Stimulated activated naive CD8-positive, alpha-beta T cell treated with anti-CD3 and anti-CD28 coated beads, Interleukin-15, amount 100 ng/mL, for 72 hours (primary cell): Measurements from ENCODE around the gene SCN1B.
"Not testable (repeated sequence)": the region's sequence is repeated elsewhere in the genome, so short reads cannot be mapped to it uniquely, and the experiment has no call there.

Experiments used
- ATAC-seq: fragments of 150-1000 bp; cut with Tn5 transposase; 2 replicates; pipeline ENCODE4 v1.10.0; 2021; ENCODE audit warnings: mild to moderate bottlenecking, moderate library complexity
- DNase-seq, 2 donors: peaks; one replicate each; pipeline ENCODE4 v3.0.0; 2021 to 2022
- H3K27ac Mint-ChIP-seq, 2 donors: one replicate each; pipeline ENCODE4 v1.8.0; 2022; ENCODE audit warnings: mild to moderate bottlenecking in 2 of 2, mixed read lengths in 2 of 2, moderate library complexity in 2 of 2
- H3K27me3 Mint-ChIP-seq: one replicate; pipeline ENCODE4 v1.8.0; 2022; ENCODE audit warnings: mixed read lengths
- H3K4me1 Mint-ChIP-seq: one replicate; pipeline ENCODE4 v1.8.0; 2022; ENCODE audit warnings: mild to moderate bottlenecking, mixed read lengths
- H3K4me3 Mint-ChIP-seq, 2 donors: one replicate each; pipeline ENCODE4 v1.8.0; 2022; ENCODE audit warnings: mild to moderate bottlenecking in 2 of 2, mixed read lengths in 2 of 2, moderate library complexity in 1 of 2
- H3K9me3 Mint-ChIP-seq, 2 donors: one replicate each; pipeline ENCODE4 v1.8.0; 2022; ENCODE audit warnings: mixed read lengths in 2 of 2

Gene SCN1B

DNA sequence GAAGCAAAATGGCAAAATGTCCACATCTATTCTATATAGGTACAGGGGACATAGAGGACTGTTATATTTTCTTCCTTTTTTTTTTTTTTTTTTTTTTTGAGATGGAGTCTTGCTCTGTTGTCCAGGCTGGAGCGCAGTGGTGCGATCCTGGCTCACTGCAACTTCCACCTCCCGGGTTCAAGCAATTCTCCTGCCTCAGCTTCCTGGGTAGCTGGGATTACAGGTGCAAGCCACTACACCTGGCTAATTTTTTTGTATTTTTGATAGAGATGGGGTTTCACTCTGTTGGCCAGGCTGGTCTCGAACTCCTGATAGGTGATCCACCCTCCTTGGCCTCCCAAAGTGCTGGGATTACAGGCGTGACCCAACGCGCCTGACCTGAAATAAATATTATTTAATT, 32.0 kb upstream of the SCN1B start:
- Mint-ChIP-seq H3K4me1 (peaks cover 74% of the 10 kb centered on the region), H3K4me3 (peak overlapping the region; percentile 67 to 87), H3K27ac (peak overlapping the region; percentile 93 to 98)
- ATAC-seq, H3K9me3 Mint-ChIP-seq, DNase-seq, H3K27me3 Mint-ChIP-seq: not testable (repeated sequence)

DNA sequence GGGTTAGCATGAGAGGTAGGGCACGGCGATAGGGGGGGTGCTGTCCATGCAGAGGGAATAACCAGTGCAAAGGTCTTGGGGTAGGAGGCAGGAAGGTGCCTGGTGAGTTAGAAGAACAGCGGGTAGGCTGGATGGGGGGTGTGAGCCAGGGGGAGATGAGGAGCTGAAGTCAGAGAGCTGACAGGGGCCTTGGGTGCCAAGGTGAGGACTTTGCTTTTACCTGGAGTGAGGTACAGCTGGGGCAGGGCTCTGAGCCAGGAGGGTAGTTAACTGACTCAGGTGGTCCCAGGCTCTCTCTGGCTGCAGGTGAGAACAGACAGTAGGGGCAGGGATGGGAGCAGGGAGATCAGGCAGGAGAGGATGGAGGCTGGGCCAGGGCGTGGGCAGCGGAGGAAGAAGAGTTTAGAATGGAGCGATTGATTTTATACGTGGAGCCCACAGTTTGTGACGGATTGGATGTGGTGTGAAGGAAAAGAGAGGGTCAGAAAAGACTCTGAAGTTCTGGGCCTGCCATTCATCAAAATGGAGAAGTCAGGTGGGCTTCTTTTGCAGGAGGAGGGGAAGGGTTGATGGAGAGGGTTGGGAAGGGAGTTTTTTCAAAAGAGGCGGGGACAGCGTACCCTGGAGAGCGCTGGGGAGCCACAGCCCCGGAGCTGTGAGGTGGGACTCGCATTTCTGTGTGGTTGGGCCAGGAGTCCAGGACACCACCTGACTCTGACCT, 31.3 kb upstream of the SCN1B start:
- Mint-ChIP-seq H3K27ac (peak overlapping the region; percentile 79 to 93), H3K9me3 (no peaks in the 10 kb centered on the region), H3K4me3 (peak overlapping the region; percentile 86 to 87), H3K4me1 (peaks cover 77% of the 10 kb centered on the region), H3K27me3 (no peaks in the 10 kb centered on the region)
- DNase-seq (no peak), ATAC-seq (peak; percentile 3)

DNA sequence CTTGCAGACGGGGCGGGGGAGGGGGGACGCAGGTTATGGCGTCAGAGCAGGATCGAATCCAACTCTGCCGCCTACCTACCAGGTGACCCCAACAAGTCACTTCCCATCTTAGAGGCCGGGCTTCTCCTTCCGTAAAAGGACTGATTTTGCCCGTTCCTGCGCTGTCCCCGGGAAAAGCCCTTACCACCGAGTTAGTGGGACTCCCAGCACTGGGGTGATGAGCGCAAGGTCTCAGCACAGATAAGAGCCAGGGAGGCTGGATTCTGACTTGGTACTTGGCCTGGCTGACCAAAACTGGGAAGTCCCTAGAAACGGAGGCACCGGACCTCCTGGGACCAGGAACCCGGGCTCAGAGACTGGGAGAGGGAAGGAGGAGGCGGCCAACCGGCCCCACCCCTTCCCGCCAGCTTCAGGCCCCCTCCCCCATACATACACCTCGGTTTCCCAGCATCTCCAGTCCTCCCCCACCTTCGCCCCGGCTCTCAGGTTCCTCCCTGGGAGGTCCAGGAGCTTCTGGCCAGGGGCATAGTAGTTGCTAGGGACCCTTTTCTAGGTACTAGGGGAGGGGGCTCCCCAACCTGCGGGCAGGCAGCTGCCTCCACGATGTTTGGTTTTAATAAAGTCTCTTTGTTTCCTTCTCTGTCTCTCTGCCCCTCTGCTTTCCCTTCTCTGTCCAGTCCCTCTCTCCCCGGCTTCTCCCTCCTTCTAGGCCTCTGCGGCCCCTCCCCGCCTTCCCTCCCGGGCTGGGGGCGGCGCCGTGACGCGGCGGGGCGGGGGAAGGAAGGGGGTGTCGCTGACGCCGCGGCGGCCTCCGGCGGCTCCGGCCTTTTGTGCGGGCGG, 30.6 kb upstream of the SCN1B start, which contains the start of gene GRAMD1A:
GRAMD1A (plus strand) TSS at position 826 of the 840 bp plus-strand sequence. CDS start 156 bp downstream, outside the sequence.
- peak; percentile 71 for ATAC-seq
- H3K4me1 Mint-ChIP-seq = peaks cover 77% of the 10 kb centered on the region
- peak within 1 kb of the TSS; percentile 89 to 95 for H3K4me3 Mint-ChIP-seq
- DNase-seq = peak; percentile 63 to 71
- H3K27me3 Mint-ChIP-seq = no peaks in the 10 kb centered on the region
- H3K9me3 Mint-ChIP-seq = no peaks in the 10 kb centered on the region
- H3K27ac Mint-ChIP-seq = peak within 1 kb of the TSS; percentile 96 to 98

DNA sequence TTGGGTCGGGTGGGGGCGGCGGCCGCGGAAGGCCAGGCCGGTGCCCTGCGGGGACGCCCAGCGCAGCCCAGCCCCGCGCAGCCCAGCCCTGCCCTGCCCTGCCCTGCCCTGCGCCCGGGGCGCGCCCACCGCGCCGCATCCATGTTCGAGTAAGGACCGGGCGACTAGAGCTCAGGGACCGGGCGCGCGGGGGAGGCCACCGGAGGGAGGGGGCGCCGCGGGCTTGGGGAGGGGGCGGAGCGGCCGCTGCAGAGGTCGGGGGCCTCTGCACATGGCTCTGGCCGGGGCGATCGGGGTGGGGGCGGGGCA, 30.0 kb upstream of the SCN1B start:
- H3K4me1 Mint-ChIP-seq = peaks cover 82% of the 10 kb centered on the region
- no peaks in the 10 kb centered on the region for H3K27me3 Mint-ChIP-seq
- no peaks in the 10 kb centered on the region for H3K9me3 Mint-ChIP-seq
- peak overlapping the region; percentile 87 to 95 for H3K4me3 Mint-ChIP-seq
- no peak overlapping the region for H3K27ac Mint-ChIP-seq
- ATAC-seq = peak; percentile 42
- no peak for DNase-seq

DNA sequence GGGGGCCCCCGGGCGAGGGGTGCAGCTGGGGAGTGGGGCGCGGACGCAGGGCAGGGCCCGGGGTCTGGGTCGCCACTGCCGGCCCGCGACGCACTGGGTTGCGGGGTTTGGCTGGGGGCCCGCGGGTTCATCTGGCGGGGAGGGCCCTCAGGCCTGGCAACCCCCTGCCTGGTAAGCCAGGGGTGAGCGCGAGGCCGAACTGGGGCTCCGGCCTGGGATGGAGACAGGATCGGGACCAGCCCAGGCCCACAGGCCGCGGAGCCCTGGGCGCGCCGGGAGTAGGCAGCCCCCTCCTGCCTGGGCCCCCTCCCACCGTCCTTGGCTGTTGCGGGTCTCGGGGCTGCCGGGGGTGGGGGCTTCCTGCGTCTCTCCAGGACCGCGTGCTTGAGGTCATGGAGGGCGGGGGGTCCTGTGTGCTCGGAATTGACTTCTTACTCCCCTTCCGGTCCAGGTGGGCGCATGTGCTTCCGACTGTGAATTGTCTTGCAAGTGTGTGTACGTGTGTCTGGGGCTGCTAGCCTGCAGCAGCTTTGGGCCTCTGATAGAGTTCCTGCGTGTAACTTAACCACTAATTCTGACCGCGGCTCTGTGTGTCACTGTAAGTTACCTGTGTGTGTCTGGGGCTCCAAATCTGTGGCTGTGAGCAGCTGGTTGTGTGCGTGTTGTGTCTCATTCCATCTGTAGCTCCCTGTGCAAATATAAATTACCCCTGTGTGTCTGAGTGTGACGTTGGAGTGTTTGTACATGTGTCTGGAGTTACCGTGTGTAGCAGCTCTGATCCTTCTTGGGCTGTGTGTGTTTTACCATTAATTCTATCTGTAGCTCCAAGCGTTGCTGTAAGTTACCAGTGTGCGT, 29.4 kb upstream of the SCN1B start:
- Mint-ChIP-seq H3K4me3 (peak overlapping the region; percentile 89 to 95), H3K27ac (peak overlapping the region; percentile 96 to 98), H3K4me1 (peaks cover 85% of the 10 kb centered on the region), H3K27me3 (no peaks in the 10 kb centered on the region), H3K9me3 (no peaks in the 10 kb centered on the region)
- DNase-seq (peak in 1 of 2 donors; percentile 63), ATAC-seq (peak; percentile 60)

DNA sequence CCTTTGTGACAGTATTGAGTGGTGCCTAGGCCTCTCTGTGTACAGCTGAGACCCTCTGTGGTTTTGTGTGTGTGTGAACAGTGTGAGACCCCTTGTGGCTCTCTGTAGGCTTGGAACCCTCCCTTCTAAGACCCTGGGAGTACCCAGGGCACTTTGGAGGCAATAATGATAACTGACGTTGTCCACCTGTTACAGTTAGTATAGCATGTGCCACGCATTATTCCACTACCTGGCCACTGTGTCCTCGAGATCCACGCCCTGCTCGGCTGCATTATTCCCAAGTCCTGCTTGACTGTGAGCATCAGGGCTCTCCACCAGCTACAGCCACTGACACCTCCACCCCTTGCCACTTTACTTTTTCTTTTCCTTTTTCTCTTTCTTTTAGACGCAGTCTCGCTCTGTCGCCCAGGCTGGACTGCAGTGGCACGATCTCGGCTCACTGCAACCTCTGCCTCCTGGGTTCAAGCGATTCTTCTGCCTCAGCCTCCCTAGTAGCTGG, 28.2 kb upstream of the SCN1B start:
- ATAC-seq = no peak
- Mint-ChIP-seq H3K27ac (peak overlapping the region; percentile 58 to 89), H3K4me3 (peak overlapping the region; percentile 89 to 95), H3K9me3 (no peaks in the 10 kb centered on the region), H3K4me1 (peaks cover 85% of the 10 kb centered on the region), H3K27me3 (no peaks in the 10 kb centered on the region)
- no peak for DNase-seq

DNA sequence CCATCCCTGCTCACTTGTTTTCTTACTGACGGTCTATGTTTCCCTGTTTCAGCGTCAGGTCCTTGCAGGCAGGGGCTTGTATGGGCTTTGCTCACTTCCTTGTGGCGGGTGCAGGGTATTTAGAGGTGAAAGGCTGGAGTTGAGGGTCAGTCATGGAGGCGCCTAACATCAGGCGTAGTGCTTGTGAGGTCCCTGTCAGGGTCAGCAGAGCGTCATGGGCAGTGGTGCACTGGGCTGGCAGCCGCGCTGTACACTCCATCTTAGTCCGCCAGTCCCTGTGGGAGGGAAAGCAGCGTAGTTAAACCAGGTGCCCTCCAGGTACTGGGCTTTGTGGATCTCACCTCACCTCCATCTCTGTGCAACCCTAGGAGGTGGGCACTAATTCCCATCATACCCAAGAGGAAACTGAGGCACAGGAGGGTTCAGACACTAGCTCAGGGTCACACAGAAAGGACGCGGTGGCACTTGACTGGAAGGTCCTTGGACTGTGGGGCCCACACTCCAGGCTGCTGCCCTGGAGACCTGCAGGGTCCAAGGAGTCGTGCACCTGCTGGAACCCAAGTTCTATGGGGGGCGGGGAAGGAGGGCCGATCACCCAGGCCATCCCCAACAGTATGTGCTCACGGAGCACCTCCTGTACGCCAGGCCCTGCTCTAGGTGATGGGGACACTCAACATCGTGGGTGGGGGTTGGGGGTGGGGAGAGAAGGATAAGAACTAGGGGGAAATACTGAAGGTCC, 25.6 kb upstream of the SCN1B start:
- H3K27me3 Mint-ChIP-seq = no peaks in the 10 kb centered on the region
- no peaks in the 10 kb centered on the region for H3K9me3 Mint-ChIP-seq
- DNase-seq = no peak
- H3K27ac Mint-ChIP-seq = peak overlapping the region; percentile 50 to 76
- ATAC-seq = no peak
- H3K4me3 Mint-ChIP-seq = peak overlapping the region in 1 of 2 donors; percentile 24
- peaks cover 76% of the 10 kb centered on the region for H3K4me1 Mint-ChIP-seq

DNA sequence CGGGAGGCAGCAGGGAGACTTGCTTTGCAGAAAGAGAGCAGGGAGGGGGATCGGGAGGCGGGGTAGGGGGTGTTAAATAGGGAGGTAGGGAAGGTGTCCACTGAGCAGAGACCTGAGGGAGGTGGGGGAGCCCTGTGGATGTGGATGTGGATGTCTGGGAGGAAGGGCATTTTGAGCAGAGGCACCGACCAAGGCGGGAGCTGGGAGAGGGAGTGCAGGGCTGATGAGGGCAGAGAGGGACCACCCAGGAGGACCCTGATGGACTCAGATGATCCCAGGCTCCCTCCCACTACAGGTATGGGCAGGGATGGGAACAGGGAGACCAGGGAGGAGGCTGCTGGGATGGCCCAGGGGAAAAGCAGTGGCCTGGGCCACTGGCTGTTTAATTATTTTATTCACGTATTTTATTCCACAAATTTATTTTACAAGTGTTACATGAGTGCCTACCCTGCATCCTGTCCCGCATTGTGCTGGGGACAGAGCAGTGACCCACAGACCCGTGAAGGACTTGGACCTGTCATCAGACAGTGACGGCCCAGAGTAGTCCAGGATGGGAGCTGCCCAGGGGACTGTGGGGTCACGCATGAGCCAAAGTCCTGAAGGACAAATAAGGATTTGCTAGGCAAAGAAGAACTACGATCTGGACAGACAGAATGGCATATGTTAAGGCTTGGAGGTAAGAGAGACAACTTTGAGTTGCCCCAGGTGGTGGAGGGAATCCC, 24.9 kb upstream of the SCN1B start:
- peak overlapping the region in 1 of 2 donors; percentile 70 for H3K27ac Mint-ChIP-seq
- peak overlapping the region in 1 of 2 donors; percentile 18 for H3K4me3 Mint-ChIP-seq
- ATAC-seq (no peak), DNase-seq (no peak)
- H3K27me3 Mint-ChIP-seq = no peaks in the 10 kb centered on the region
- peaks cover 83% of the 10 kb centered on the region for H3K4me1 Mint-ChIP-seq
- no peaks in the 10 kb centered on the region for H3K9me3 Mint-ChIP-seq

DNA sequence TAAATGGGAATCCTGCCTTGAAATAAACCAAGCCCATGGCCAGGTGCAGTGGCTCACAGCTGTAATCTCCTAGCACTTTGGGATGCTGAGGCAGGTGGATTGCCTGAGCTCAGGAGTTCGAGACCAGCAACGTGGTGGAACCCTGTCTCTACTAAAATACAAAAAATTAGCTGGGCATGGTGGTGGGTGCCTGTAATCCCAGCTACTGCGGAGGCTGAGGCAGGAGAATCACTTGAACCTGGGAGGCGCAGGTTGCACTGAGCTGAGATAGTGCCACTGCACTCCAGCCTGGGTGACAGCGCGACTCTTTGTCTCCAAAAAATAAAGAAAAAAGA, 24.3 kb upstream of the SCN1B start:
- H3K27me3 Mint-ChIP-seq, H3K27ac Mint-ChIP-seq, ATAC-seq, H3K4me3 Mint-ChIP-seq, DNase-seq, H3K9me3 Mint-ChIP-seq: not testable (repeated sequence)
- peaks cover 88% of the 10 kb centered on the region for H3K4me1 Mint-ChIP-seq

DNA sequence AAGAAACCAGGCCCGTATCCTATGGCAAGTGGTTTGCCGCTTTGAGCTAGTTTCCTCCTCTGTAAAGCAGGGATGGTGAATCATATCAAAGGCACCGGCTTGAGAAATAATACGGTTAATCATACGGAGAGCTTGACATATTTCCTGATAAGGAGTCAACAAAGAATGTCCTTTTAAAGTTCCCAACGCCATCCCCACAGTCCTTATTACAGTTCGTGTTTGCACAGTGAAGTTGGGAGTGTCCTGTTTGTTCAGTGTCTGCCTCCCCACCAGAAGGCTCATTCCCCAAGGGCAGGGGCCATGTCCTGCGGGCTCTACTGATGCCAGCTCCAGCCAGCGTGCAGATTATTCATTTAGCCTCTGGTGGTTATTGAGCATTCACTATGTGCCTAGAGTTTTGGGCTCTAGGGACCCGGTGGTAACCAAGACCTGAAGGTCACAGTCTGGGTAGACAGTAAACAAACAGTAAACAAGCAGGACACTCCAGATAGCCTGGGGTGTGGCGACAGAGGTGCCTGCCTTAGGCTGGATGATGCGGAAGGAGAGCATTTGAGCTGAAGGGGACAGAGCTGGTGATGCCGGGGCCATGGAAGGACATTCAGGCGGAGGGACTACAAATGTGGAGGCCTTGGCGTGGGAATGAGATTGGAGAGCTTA, 23.8 kb upstream of the SCN1B start:
- ATAC-seq (no peak), DNase-seq (no peak)
- Mint-ChIP-seq H3K4me3 (no peak overlapping the region), H3K27ac (peak overlapping the region; percentile 0 to 41), H3K4me1 (peaks cover 88% of the 10 kb centered on the region), H3K9me3 (no peaks in the 10 kb centered on the region), H3K27me3 (no peaks in the 10 kb centered on the region)

DNA sequence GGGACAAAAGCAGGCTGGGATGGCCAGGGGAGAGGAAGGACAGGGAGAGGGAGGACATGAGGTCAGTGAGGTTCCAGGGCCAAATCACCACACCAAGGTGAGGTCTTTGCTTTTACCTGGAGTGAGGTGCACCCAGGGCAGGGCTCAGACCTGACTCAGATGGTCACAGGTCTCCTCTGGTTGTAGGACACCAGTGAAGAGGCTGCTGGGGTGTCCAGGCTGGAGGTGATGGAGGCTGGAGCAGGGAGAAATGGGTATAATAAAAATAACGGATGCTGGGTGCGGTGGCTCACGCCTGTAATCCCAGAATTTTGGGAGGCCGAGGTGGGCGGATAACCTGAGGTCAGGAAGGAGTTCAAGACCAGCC, 23.3 kb upstream of the SCN1B start:
- Mint-ChIP-seq H3K4me3 (no peak overlapping the region), H3K27me3 (no peaks in the 10 kb centered on the region), H3K4me1 (peaks cover 88% of the 10 kb centered on the region), H3K27ac (no peak overlapping the region), H3K9me3 (no peaks in the 10 kb centered on the region)
- ATAC-seq (no peak), DNase-seq (no peak)

DNA sequence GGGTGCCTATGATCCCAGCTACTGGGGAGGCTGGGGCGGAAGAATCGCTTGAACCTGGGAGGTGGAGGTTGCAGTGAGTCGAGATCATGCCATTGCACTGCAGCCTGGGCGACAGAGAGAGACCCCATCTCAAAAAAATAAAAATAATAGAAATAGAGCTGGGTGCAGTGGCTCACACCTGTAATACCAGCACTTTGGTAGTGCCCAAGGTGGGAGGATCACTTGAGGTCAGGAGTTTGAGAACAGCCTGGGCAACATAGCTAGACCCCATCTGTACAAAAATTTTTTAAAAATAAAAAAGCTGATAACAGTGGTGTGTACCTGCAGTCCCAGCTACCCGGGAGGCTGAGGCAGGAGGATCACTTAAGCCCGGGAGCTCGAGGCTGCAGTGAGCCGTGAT, 22.8 kb upstream of the SCN1B start:
- peaks cover 88% of the 10 kb centered on the region for H3K4me1 Mint-ChIP-seq
- not testable (repeated sequence) for DNase-seq, H3K27me3 Mint-ChIP-seq, H3K9me3 Mint-ChIP-seq, H3K4me3 Mint-ChIP-seq, ATAC-seq
- H3K27ac Mint-ChIP-seq = peak overlapping the region in 1 of 2 donors; percentile 34

DNA sequence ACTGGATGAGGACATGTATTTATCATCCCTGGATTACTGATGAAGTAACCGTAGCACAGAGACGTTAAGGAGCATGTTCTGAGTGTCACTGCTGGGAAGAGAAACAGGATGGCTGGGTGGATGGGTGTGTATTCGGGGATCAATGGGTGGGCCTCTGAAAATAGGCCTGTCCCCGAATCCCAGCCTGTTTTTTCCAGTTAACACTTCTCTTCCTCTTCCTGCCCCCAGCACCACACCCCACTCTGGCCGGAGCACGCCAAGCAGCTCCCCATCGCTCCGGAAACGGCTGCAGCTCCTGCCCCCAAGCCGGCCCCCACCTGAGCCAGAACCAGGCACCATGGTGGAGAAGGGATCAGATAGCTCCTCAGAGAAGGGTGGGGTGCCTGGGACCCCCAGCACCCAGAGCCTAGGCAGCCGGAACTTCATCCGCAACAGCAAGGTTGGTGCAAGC, 21.4 kb upstream of the SCN1B start:
- no peaks in the 10 kb centered on the region for H3K9me3 Mint-ChIP-seq
- peak overlapping the region; percentile 33 to 85 for H3K27ac Mint-ChIP-seq
- H3K27me3 Mint-ChIP-seq = no peaks in the 10 kb centered on the region
- H3K4me1 Mint-ChIP-seq = peaks cover 88% of the 10 kb centered on the region
- ATAC-seq (no peak), DNase-seq (no peak)
- no peak overlapping the region for H3K4me3 Mint-ChIP-seq
